Neutrophil (primary cell): Measurements from ENCODE around the gene XPR1.

Source experiments
- H3K27ac ChIP-seq: fragments of 200-600 bp; sonication (generic); 2 replicates; pipeline ENCODE4 v1.5.1; 2016; ENCODE audit warnings: mild to moderate bottlenecking, moderate library complexity
- H3K27me3 ChIP-seq: fragments of 200-600 bp; sonication (generic); 2 replicates; pipeline ENCODE4 v1.6.0; 2016; ENCODE audit warnings: mild to moderate bottlenecking
- H3K36me3 ChIP-seq: fragments of 200-600 bp; sonication (generic); 2 replicates; pipeline ENCODE4 v1.5.1; 2017
- H3K4me1 ChIP-seq, 2 experiments: fragments of 200-600 bp in 1 of 2; sonication (generic) in 1 of 2; 1 replicate in 1 of 2; 2 replicates in 1 of 2; pipeline versions ENCODE4 v1.5.1 to v1.6.1; 2013 to 2016; ENCODE audit warnings: low read depth in 1 of 2, low read length in 1 of 2, mild to moderate bottlenecking in 1 of 2, moderate library complexity in 1 of 2; ENCODE audit not compliant: control insufficient read depth in 1 of 2, insufficient read depth in 1 of 2
- H3K4me3 ChIP-seq, 2 experiments: fragments of 200-600 bp in 1 of 2; sonication (generic) in 1 of 2; 1 replicate in 1 of 2; 2 replicates in 1 of 2; pipeline ENCODE4 v1.5.1; 2013 to 2016; ENCODE audit warnings: low read depth in 1 of 2, low read length in 1 of 2, mild to moderate bottlenecking in 1 of 2, moderate library complexity in 1 of 2
- H3K9me3 ChIP-seq: fragments of 200-600 bp; sonication (generic); 2 replicates; pipeline ENCODE4 v1.5.1; 2016
- TF ChIP-seq, protein P1 (sequence below): fragments of 200-600 bp; sonication (generic); IDR thresholded peaks from 2 replicates; pipeline ENCODE4 v1.5.1; 2016; ENCODE audit warnings: antibody characterized with exemption

The XPR1 gene

DNA sequence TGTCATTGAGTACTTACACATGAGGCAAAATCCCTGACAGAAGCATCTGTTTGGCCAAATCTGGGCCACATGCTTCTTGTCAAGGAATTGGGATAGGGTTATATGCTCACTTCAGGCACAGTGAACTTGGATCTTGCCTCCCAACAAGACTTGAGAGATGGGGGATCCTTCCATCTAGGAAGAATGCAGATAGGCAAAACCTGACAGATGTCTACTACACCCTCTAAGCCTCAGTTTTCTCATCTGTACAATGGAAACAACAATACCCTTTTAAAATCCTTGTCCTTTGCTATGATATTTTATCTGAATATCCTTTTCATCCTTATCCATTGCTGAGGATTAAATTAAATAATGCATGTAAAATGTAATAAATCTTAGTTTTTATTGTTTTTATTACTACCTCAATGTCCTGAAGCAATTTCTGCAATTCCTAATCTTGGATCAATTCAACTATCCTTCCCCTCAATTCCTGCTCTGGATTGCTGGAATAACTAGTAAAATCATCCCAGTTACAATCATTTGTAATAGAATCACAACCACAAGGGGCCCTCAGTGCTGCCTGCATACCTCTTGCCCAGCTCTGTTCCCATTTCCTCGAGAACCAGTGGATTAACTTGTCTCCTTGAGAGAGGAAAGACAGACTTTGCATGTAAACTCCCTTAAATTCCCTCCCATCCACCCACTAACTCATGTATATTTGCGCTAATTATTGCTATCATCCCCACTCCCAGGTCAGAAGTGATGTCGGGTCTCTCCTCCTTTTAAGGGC lies 8.1 kb upstream of the XPR1 start:
- H3K27me3 ChIP-seq, result peaks cover 13% of the 10 kb centered on the region
- TF ChIP-seq, protein P1, sequence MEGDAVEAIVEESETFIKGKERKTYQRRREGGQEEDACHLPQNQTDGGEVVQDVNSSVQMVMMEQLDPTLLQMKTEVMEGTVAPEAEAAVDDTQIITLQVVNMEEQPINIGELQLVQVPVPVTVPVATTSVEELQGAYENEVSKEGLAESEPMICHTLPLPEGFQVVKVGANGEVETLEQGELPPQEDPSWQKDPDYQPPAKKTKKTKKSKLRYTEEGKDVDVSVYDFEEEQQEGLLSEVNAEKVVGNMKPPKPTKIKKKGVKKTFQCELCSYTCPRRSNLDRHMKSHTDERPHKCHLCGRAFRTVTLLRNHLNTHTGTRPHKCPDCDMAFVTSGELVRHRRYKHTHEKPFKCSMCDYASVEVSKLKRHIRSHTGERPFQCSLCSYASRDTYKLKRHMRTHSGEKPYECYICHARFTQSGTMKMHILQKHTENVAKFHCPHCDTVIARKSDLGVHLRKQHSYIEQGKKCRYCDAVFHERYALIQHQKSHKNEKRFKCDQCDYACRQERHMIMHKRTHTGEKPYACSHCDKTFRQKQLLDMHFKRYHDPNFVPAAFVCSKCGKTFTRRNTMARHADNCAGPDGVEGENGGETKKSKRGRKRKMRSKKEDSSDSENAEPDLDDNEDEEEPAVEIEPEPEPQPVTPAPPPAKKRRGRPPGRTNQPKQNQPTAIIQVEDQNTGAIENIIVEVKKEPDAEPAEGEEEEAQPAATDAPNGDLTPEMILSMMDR, result no peak
- no peaks in the 10 kb centered on the region for H3K36me3 ChIP-seq
- H3K27ac ChIP-seq, result no peak overlapping the region
- H3K4me1 ChIP-seq, result no peaks in the 10 kb centered on the region
- H3K9me3 ChIP-seq, result no peaks in the 10 kb centered on the region
- no peak overlapping the region for H3K4me3 ChIP-seq

DNA sequence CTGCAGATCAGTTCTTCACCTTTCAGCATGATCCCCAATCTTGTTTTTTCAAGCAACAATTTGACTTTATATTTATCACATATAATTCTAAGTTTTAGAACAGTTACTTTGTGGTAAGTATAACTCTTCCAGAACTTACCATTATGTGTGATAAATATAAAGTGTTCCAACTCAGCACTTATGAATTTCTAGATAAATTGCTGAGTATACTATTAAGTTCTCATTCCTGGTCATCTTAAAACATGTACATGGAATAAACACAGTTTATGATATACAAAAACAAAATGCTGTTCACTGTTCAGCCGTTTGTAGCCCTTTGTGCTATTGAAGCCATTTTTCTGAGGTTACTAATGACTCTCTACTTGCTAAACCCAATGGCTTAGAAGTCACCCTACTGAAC lies 5.1 kb upstream of the XPR1 start:
- no peaks in the 10 kb centered on the region for H3K4me1 ChIP-seq
- H3K27me3 ChIP-seq, result peaks cover 13% of the 10 kb centered on the region
- H3K27ac ChIP-seq, result no peak overlapping the region
- no peaks in the 10 kb centered on the region for H3K9me3 ChIP-seq
- H3K4me3 ChIP-seq, result no peak overlapping the region
- TF ChIP-seq, protein P1, result no peak
- H3K36me3 ChIP-seq, result no peaks in the 10 kb centered on the region

DNA sequence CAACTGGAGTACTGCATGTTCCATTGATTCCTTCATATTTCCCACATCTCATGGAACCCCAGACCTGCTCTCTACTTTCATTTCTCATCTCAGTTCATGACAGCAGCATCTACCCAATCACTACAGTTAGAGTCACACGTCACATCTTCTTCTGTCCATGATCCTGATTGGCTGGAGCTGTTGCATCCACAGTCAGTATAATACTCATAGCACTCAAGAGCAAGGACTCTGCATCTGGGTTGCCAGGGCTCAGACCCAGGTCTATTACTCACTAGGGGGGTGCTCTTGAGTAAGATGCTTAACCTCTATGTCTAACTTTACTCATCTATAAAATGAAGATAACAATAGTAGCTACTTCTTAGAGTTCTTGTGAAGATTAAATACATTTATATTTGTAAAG lies 4.4 kb upstream of the XPR1 start:
- H3K36me3 ChIP-seq, result no peaks in the 10 kb centered on the region
- TF ChIP-seq, protein P1, result no peak

DNA sequence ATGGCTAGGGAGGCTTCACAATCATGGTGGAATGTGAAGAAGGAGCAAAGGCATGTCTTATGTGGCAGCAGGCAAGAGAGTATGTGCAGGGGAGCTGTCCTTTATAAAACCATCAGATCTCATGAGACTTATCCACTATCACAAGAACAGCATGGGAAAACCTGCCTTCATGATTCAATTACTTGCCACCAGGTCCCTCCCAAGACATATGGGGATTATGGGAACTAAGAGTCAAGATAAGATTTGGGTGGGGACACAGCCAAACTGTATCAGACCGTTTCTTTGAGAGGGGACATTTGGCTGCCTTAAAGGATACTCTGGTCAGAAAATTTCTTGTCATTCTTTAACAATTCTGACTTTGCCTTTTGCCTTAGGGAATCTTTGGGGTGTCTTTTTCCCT lies 3.2 kb upstream of the XPR1 start:
- H3K27me3 ChIP-seq, result peaks cover 13% of the 10 kb centered on the region
- TF ChIP-seq, protein P1, result no peak
- peaks cover 12 to 14% of the 10 kb centered on the region in 2 experiments for H3K4me1 ChIP-seq
- no peaks in the 10 kb centered on the region for H3K36me3 ChIP-seq
- no peak overlapping the region for H3K4me3 ChIP-seq
- H3K9me3 ChIP-seq, result no peaks in the 10 kb centered on the region
- no peak overlapping the region for H3K27ac ChIP-seq

More for the DNA sequence above, 4.4 kb upstream of the XPR1 start:
- H3K27me3 ChIP-seq, result peaks cover 13% of the 10 kb centered on the region
- peaks cover under 1 to 2% of the 10 kb centered on the region in 2 experiments for H3K4me1 ChIP-seq
- H3K9me3 ChIP-seq, result no peaks in the 10 kb centered on the region
- H3K4me3 ChIP-seq, result no peak overlapping the region
- no peak overlapping the region for H3K27ac ChIP-seq

DNA sequence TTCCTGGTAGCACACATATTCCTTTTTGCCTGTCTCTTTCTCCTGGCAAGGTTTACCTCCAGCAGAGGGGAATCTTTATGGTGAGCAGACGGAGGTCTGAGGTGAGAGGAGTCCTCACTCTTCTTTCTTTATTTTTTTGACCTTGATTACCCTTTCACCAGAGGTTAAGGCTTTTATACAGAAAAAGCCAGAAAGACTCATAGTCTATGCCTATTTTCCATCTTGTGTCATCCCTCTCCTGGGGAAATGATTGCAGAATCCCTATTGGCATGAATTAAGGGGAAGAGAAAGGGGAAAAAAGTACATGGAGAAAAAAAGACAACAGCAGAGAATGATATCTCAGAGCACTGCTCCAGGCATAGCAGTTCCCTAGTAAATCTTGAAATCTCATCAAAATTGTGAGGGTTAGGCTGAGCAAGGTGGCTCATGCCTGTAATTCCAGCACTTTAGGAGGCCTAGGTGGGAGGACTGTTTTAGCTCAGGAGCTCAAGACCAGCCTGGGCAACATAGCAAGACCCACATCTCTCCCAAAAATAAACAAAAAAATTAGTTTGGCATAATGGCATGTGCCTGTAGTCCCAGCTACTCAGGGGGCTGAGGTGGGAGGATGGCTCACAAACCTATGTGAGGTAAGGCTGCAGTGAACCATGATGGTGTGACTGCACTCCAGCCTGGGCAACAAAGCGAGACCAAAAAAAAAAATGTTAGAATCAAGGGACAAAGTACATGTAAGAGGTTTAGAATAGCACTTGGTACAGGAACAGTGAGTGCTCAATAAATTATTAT lies 1.2 kb upstream of the XPR1 start:
- Histone ChIP-seq H3K27ac (no peak overlapping the region), H3K4me1 (peaks cover 15 to 18% of the 10 kb centered on the region in 2 experiments), H3K4me3 (no peak overlapping the region), H3K27me3 (peaks cover 6% of the 10 kb centered on the region), H3K36me3 (no peaks in the 10 kb centered on the region), H3K9me3 (no peaks in the 10 kb centered on the region)
- TF ChIP-seq, protein P1, result no peak
